ENCODE measurements around the gene SCGN.

DNA sequence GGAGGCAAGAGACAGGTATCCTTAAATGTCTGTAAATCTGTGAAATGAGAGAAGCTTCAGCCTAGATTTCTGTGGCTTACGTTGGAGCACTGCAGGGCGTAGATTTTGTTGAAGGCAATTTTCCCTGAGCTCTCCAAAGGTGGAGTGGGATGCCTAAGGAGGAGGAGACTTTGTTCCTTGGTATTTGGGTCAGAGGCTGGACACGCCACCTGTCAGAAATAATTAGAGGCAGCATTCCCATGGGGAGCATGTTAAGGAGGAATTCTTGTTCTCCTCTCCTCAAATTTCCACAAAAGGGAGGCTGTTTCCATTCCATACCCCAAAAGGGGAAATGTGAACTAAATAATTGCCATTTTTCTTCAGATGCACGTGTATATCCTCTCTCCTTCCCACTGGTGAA lies 11.1 kb upstream of the SCGN start:
- no peak for TF ChIP-seq CTCF (IDR thresholded peaks at IDR 0.05; ENCODE audit: borderline replicate concordance, extremely low read depth, low read length, poor library complexity, severe bottlenecking)
- TF ChIP-seq EZH2 (IDR thresholded peaks at IDR 0.05; ENCODE audit: borderline replicate concordance, low read depth, low read length, severe bottlenecking) = no peak

Measured in DND-41 (cell line).